Ascending aorta (tissue), 2 donors: ENCODE data around the gene COX17. TPM values are rescaled to one million over a fixed set of nuclear protein-coding genes. Genes with fewer than 3 reads are reported as not detected.

ENCODE experiments used
- DNase-seq, 2 donors: peaks; one replicate each; pipeline ENCODE4 v3.0.0-alpha.2; 2019; ENCODE audit warnings: low spot score in 2 of 2
- H3K27ac ChIP-seq, 2 donors: fragments of 200-600 bp; sonication (generic); one replicate each; pipeline ENCODE4 v1.5.1; 2016 to 2017; ENCODE audit warnings: mild to moderate bottlenecking in 1 of 2
- H3K27me3 ChIP-seq: fragments of 200-600 bp; sonication (generic); one replicate; pipeline ENCODE4 v1.5.1; 2017
- H3K36me3 ChIP-seq, 2 donors: fragments of 200-600 bp; sonication (generic); one replicate each; pipeline ENCODE4 v1.5.1; 2016
- H3K4me1 ChIP-seq, 2 donors: fragments of 200-600 bp; sonication (generic); one replicate each; pipeline ENCODE4 v1.5.1; 2016 to 2017; ENCODE audit warnings: mild to moderate bottlenecking in 1 of 2
- H3K4me3 ChIP-seq, 2 donors: fragments of 200-600 bp; sonication (generic); one replicate each; pipeline ENCODE4 v1.5.1; 2016 to 2017; ENCODE audit warnings: mild to moderate bottlenecking in 1 of 2
- H3K9me3 ChIP-seq, 2 donors: fragments of 200-600 bp; sonication (generic); one replicate each; pipeline ENCODE4 v1.5.1; 2016
- intact Hi-C: fragments of 100-400 bp; cut with DNase I; formaldehyde crosslinking; loops from one replicate; pipeline ENCODE4 v1.15.1; 2023
- total RNA-seq: library from RNA; depleted of rRNA; stranded (reverse); fragments of >200 nt; gene quantifications from one replicate; pipeline ENCODE4 v1.1.0, GENCODE V29; 2016
- TF ChIP-seq, protein P1 (sequence below), 3 experiments: fragments of 200-600 bp in 2 of 3; fragments of 450-650 bp in 1 of 3; sonication (generic) in 2 of 3; IDR thresholded peaks; one replicate each; pipeline ENCODE4 v1.5.1; 2016 to 2019; ENCODE audit warnings: antibody characterized with exemption in 3 of 3, mild to moderate bottlenecking in 1 of 3, moderate library complexity in 1 of 3

The COX17 gene, protein sequence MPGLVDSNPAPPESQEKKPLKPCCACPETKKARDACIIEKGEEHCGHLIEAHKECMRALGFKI
- 12.5 TPM for total RNA-seq

- Histone ChIP-seq H3K27me3 (no peaks in the 10 kb centered on the region), H3K36me3 (peaks cover 15 to 19% of the 10 kb centered on the region in 2 donors), H3K27ac (peak within 1 kb of the TSS; percentile 93), H3K4me1 (peaks cover 3 to 18% of the 10 kb centered on the region in 2 donors), H3K4me3 (peak within 1 kb of the TSS; percentile 56 to 80), H3K9me3 (no peaks in the 10 kb centered on the region)
- peak; percentile 80 to 97 for DNase-seq
- intact Hi-C loops: loop anchor here (1.0 to 10.0 kb wide), 8 partner anchors 26 to 748 kb away; partner anchors contain the start of genes B4GALT4, CFAP91, GSK3B and TIMMDC1
- TF ChIP-seq, protein P1, sequence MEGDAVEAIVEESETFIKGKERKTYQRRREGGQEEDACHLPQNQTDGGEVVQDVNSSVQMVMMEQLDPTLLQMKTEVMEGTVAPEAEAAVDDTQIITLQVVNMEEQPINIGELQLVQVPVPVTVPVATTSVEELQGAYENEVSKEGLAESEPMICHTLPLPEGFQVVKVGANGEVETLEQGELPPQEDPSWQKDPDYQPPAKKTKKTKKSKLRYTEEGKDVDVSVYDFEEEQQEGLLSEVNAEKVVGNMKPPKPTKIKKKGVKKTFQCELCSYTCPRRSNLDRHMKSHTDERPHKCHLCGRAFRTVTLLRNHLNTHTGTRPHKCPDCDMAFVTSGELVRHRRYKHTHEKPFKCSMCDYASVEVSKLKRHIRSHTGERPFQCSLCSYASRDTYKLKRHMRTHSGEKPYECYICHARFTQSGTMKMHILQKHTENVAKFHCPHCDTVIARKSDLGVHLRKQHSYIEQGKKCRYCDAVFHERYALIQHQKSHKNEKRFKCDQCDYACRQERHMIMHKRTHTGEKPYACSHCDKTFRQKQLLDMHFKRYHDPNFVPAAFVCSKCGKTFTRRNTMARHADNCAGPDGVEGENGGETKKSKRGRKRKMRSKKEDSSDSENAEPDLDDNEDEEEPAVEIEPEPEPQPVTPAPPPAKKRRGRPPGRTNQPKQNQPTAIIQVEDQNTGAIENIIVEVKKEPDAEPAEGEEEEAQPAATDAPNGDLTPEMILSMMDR (IDR thresholded peaks at IDR 0.05): no peak
These were observed at the start of gene COX17 for GRCh38 chr3:119676771-119677640. TSS of gene COX17 (minus strand) at chr3:119677406. CDS start at chr3:119677310, 96 bp downstream.

DNA sequence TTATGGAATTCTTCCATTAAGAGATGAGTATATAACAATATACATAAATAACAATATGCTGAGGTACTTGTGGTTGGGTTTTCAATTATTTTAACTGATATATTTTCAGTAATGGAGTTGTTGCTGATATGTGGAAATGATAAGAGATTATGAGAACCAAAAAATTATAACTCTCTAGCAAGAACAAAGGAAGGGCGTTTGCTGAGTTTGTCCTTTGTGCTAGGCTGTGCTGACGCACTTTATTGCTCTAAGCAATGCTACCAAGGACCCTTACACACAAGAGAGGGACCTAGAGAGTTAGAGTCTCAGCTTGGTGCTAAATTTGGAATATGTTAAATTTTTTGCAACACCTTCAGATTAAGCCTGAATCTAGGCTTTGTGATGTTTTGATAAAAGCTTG lies 49.7 kb upstream of the COX17 start:
- intact Hi-C loops: no loop called here
- TF ChIP-seq, protein P1 (IDR thresholded peaks at IDR 0.05): no peak
- H3K4me3 ChIP-seq: no peak overlapping the region
- no peak overlapping the region for H3K27ac ChIP-seq
- no peaks in the 10 kb centered on the region for H3K27me3 ChIP-seq
- no peak for DNase-seq
- H3K36me3 ChIP-seq: no peaks in the 10 kb centered on the region
- H3K9me3 ChIP-seq: no peaks in the 10 kb centered on the region
- H3K4me1 ChIP-seq: no peaks in the 10 kb centered on the region

- no peaks in the 10 kb centered on the region for H3K36me3 ChIP-seq
- no peaks in the 10 kb centered on the region for H3K4me1 ChIP-seq
- intact Hi-C loops: no loop called here
- H3K9me3 ChIP-seq: no peaks in the 10 kb centered on the region
- no peak for DNase-seq
- H3K4me3 ChIP-seq: no peak overlapping the region
- TF ChIP-seq, protein P1 (IDR thresholded peaks at IDR 0.05): no peak
- H3K27ac ChIP-seq: no peak overlapping the region
- H3K27me3 ChIP-seq: no peaks in the 10 kb centered on the region
These were observed 45.8 kb upstream of the COX17 start for GRCh38 chr3:119723022-119723421.

- DNase-seq: no peak
- intact Hi-C loops: no loop called here
- Histone ChIP-seq H3K36me3 (peaks cover 0 to 5% of the 10 kb centered on the region in 2 donors), H3K4me1 (no peaks in the 10 kb centered on the region), H3K27me3 (no peaks in the 10 kb centered on the region), H3K27ac (no peak overlapping the region), H3K4me3 (no peak overlapping the region), H3K9me3 (no peaks in the 10 kb centered on the region)
- TF ChIP-seq, protein P1 (IDR thresholded peaks at IDR 0.05): no peak
These were observed 40.3 kb upstream of the COX17 start for GRCh38 chr3:119717520-119717919.

DNA sequence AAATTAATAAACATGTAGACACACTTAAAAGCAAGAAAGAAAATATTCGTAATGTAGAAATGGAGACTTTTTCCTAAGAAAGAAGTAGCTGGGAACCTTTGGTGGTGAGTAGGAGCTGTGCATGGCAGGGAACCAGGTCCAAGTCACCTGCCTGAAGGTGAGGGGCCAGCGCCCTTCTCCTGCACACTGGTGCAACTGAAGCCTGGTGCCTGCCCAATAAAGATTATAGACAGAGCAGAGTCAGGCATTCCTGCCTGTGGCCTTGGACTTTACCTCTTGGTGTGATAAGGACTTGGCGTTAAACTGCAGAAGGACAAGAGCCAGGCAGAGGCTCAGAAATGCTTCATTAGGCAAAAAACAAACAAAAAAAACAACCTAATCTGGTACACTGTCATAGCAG lies 39.8 kb upstream of the COX17 start:
- Histone ChIP-seq H3K36me3 (peaks cover 0 to 5% of the 10 kb centered on the region in 2 donors), H3K27ac (no peak overlapping the region), H3K4me1 (no peaks in the 10 kb centered on the region), H3K27me3 (no peaks in the 10 kb centered on the region), H3K9me3 (no peaks in the 10 kb centered on the region), H3K4me3 (no peak overlapping the region)
- TF ChIP-seq, protein P1 (IDR thresholded peaks at IDR 0.05): no peak
- intact Hi-C loops: no loop called here
- no peak for DNase-seq
